Fibroblast of pulmonary artery (primary cell): ENCODE results near the gene ARID1B.

Source experiments
- DNase-seq: peaks from one replicate; pipeline ENCODE4 v3.0.0-alpha.2; 2010; ENCODE audit warnings: low read depth
- H3K4me3 ChIP-seq: replicated peaks from 2 replicates; pipeline ENCODE4 v1.5.1; 2011; ENCODE audit warnings: low read depth, mild to moderate bottlenecking, control low read depth, low read length, moderate library complexity
- CTCF ChIP-seq: IDR thresholded peaks from 2 replicates; pipeline ENCODE4 v1.5.1; 2011; ENCODE audit warnings: mild to moderate bottlenecking, control low read depth, low read length, inconsistent platforms; ENCODE audit errors: missing control alignments

Gene ARID1B

DNA sequence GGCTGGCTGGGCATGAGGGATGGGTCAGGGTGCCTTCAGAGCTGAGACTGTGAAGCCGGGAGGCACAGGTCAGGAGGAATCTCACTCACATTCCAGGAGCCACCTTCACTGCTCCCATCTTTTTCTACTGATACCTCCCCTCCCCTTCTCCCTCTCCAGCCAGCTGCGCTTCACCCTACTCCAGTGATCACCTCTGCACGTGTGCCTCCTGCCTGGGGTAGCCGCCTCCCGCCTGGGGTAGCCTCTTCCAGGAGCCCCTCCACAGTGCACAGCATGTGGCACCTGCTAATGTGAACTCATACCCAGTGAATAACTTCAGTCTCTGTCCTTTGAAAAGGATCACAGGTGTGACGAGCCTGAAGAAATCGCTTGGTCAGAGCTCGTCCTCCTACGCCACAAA is 313.6 kb downstream of the ARID1B start:
- H3K4me3 ChIP-seq = no peak overlapping the region
- TF ChIP-seq CTCF = no peak
- no peak for DNase-seq

DNA sequence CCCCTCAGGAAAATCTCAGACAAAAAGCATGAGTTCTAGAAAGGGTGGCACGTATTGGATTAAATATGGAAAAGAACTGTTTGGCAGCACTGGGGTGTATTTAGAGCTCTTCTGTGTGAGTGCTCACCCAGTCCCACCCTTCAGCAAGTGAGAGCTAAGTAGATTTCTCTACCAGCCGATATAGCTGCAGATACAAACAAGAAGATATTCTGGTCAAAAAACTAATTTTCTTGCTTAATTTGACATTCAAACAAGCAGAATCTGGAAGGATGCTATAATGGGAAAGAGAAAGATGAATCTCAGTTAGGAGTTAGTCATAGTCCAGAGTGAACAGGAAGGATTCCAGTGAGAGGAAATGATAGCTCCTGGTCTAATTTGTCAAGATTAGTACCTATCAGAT is 314.1 kb downstream of the ARID1B start:
- no peak for TF ChIP-seq CTCF
- DNase-seq = no peak
- no peak overlapping the region for H3K4me3 ChIP-seq

DNA sequence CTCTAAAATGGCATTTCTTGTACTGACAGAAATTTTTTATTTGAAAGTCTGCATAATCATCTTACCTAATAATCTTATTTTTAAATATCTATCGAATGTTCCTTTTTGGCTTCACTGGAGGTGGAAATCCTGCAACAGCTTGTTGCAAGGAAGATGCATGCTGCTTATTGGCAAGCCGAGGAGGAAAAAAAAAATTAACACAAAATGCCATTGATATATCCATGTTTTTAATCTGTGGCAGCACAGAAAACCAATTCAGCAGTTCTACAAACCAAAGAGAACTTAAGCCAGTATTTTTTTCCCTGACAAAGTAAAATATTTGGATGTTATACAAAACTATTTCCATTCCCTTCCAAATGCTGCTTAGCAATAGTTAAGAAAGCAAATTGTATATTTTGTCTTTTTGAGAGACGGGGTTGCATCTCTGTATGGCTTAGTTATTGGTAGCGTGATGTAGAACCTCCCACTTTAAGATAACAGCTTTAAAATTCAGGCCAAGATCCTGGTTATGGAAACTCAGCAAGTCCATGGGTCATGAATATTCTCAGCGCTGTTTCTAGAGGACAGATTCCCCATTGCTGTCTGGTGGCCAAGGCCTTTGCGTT is 314.8 kb downstream of the ARID1B start:
- no peak for TF ChIP-seq CTCF
- no peak overlapping the region for H3K4me3 ChIP-seq
- DNase-seq = no peak

DNA sequence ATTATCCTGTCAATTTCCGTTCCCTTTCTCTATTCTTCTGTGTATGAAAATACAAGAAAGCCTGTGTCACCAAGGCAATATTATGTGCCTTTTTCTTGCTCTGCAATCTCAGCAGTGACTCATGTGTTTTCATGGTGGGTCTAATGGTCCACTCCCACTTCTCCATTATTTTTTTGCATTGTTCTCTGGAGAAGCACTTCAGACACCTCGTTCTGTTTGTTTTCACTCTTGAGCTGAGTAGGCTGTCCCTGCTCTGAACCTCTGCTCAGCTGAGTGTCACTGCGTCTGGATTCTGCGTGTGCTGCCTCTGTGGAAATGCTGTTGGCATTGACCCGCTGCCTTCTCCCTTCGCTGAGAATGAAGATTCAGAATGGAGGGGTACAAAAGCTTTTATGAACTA is 315.6 kb downstream of the ARID1B start:
- no peak overlapping the region for H3K4me3 ChIP-seq
- no peak for TF ChIP-seq CTCF
- DNase-seq = peak; percentile 88

- no peak for DNase-seq
- no peak overlapping the region for H3K4me3 ChIP-seq
- TF ChIP-seq CTCF = no peak
Observed at GRCh38 chr6:157093536-157093935, 316.4 kb downstream of the ARID1B start.

GRCh38 chr6:157094038-157094437 is 316.9 kb downstream of the ARID1B start:
- no peak for TF ChIP-seq CTCF
- H3K4me3 ChIP-seq = no peak overlapping the region
- no peak for DNase-seq

GRCh38 chr6:157095084-157095483 is 317.9 kb downstream of the ARID1B start:
- no peak for TF ChIP-seq CTCF
- no peak for DNase-seq
- no peak overlapping the region for H3K4me3 ChIP-seq
